ENCODE measurements around the gene ALK.

Gene ALK

DNA sequence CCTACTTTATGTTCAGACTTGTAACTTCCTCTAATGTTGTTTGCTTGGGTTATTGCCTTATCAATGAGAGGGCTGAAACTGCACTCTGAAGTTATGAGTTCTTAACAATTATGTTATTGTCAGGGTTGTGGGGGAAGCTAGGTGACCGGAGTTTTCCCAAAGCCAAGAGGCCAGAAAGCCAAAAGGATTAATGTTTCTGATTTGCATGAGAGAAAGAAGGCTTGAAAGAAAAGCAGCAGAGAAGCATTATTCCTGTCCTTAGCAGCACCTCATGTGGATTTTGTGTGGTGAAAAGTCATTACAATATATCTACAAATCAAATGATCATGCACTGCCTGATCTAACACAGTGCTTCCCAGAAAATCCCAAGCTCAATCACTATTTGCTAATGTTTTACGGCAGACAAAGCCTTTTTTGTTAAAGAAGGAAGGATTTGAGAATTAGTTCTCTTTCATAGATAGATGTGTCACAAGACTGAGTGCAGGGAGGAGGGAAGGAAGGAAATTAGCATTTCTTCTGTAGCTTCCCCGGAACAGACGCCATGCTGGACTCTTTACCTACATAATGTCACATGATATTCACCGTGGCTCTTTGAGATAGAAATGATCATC lies 203.2 kb downstream of the ALK start:
- DNase-seq (ENCODE audit: low read depth in 2 of 2), result no peak

DNA sequence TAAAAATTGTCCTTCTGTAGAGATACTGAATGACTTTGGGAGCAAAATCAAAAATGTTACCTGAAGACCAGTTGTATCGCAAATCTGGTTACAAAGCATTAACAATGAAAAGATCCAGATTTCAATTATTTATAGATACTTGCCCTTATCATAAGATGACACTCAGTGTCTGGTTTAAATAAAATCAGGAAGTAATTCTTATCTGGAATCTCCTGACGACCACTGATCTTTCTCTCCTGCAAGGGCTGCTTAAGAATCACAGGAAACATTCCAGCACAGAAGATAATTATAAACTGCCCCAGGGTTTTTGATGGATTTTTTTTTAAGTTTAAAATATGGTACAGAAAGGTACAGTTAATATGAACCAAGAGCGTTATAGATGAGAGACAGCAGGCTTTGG lies 205.7 kb downstream of the ALK start:
- no peak for DNase-seq (ENCODE audit: low read depth in 2 of 2)

DNA sequence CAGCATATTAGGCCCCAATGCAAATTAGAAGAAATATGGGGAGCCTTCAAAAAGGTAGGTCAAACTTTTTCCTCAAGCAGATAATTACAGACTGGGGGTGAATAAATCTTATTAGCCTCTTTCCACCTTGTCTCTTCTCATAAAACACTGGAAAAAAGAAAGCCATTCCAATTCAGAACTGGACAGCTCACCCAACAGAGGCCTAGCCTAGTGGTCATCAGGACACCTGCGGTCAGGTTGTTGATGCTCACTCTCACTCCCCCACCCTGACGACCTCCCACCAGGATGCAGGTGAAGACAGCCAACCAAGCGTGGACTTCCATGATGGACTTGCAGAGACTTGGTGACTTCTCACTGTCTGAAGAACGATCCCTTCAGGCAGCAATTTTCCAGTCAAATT lies 207.1 kb downstream of the ALK start:
- DNase-seq (ENCODE audit: low read depth in 2 of 2), result no peak

DNA sequence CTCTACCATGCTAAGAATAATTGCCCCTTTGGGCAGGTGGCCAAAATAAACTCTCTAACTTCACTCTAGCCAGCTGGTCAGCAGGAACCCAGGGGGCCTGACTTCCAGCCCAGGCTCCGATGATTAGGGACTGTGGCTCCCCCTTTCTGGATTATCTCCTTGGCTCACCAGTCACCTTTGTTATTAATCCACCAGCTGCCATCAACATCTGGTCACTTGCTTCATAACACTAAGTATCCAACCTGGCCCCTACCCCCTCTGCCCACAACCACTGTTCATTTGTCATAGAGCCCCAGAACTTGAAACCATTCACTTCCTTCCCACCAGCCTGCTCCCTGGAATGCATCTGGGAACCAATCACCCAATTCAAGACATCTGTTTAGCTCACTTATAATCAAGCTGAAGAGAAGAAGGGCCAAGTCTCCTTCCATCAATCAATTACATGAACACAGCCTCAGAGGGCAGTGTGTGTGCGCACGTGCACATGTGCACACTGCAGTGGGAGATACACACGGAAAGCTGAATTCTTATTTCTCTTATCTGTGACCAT lies 215.1 kb downstream of the ALK start:
- DNase-seq (ENCODE audit: low read depth in 2 of 2), result no peak

DNA sequence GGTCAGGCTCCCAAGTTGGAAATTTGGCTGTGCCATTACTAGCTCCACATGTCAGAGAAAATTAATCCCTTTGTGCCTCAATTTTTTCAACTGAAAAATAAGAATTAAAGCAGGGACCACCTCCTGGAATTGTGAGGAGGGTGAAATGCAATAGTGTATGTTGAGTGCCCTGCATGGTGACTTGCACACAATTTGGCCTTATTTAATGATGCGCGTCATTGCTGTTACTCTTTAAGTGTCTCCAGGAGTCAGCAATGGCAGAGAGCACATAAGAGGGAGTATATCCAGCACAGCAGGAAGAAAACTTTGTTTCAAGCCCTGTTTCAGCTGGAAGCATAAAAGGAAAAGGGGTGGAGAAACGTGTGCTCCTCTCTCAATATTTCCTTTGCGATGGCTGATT lies 215.8 kb downstream of the ALK start:
- DNase-seq (ENCODE audit: low read depth in 2 of 2), result no peak

DNA sequence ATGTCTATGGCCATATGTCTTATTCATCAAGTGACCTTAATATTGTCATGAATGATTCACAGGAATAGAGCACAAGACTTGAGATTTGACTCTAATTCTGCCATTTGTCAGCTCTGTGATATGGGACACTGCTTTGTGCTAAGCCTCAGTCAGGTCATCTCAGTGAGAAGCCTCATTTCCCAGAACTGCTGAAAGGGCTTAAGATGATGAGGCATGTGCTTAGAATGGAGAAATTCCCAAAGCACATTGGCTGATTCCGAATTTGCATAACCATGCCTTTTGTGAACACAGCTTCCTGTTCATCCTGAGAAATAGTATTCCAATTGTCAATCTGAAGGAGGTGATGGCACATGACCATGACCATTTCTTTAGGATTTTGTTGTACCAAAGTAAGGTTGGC lies 218.1 kb downstream of the ALK start:
- no peak for DNase-seq (ENCODE audit: low read depth in 2 of 2)

DNA sequence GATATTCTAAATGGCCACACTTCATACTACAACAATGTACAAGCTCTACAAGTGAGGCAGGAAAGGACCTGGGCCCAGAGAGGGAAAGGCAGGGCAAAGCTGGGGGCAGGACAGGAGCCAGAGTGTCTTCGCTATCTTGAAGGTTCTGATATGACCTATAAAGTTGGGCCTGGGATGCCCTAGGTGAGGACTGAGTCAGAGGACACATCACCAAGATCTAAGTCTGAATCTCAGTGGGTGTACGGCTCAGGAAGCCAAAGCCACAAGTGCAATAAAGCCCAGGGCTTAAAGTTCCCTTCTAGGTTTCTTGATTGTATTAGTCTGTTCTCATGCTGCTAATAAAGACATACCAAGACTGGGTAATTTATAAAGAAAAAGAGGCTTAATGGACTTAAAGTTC lies 219.1 kb downstream of the ALK start:
- DNase-seq (ENCODE audit: low read depth in 2 of 2), result no peak

DNA sequence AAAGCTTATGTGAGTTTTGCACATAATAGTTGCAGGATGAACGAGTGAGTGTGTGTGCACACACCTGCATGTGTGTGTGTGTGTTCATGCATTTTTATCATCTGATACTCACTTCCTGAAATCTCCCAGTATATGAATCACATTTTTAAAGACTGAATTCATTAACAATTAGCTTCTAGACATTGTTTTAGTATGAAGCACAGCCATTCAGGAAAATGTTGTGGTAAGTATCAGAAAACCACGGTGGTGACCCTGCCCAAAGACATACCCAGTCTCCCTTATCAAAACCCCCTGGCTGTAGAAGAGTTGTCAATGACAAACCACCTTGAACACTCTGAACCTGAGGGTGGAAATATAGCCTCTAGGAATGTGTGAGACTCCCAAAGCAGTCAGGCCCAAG lies 220.8 kb downstream of the ALK start:
- no peak for DNase-seq (ENCODE audit: low read depth in 2 of 2)

DNA sequence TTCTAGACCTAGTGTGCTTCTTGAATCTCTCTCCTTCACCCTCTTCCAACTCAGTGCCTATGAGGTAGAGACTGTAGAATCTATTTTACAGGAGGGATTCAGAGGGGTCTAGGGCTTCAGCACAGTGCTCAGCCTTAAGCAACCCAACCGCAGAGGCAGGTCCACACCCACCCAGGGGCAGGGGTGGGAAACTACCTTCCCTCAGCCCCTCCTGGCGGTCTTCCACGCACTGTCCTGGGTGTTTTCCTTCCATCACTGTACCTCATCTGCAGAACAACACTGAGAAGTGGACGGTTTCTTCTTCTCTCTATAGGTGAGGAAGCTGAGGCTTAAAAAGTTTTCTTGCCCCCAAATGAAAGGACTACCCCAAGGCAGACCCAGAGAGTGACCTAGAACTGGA lies 222.3 kb downstream of the ALK start:
- DNase-seq (ENCODE audit: low read depth in 2 of 2), result no peak

DNA sequence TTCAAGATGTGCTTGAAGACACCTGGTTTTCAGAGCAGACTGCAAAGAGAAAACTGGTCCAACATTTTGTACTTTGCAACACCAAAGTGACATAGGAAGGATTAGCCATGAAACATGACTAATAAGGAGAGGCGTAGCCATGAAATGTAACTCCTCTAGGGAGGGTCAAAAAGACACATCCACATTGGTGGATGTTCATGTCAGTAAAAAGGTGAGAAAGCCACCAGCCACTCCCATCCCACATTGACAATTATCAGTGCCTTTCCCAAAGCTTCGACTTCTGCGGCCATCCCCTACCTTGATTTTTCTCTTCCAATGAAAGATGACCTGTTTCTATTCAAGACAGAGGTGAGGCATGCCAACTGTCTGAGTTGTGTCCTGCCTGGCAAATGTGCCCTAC lies 223.2 kb downstream of the ALK start:
- no peak for DNase-seq (ENCODE audit: low read depth in 2 of 2)

DNA sequence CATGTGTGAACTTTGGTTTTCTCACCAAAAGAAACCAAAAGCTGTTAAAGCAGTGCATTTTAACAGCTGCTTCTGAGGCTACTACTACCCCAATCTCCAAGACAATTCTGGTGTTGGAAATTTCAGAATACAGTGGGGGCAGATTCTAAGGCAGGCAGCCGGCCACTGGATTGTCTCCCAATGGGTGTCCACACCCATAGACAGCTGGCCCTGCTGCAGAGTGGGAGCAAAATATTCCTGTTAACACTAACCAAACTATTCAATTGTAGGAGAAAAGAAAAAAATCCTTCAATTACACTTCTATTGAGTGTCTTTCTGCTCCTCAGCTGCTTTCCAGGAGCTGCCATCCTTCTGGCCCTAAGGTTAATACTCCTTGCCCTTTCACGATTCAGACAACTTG lies 223.7 kb downstream of the ALK start:
- DNase-seq (ENCODE audit: low read depth in 2 of 2), result no peak

DNA sequence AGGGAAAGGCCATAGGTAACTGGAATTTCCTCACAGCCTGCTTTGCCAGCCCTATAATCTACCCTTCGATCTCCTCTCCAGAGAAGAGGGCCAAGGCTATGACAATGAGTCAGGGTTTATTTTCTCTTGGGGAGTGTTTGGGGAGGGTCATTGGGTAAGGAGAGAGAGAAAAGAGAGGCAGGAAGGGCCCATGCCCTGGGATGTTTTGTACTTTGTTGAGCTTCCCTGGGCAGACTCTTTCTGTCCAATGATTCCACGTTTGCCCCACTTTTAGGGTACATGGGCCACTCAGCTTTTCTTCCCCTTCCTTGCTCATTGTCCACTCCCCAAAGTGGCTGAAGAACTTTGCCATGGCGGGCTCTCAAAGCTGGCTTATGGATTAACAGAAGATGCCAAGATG lies 224.2 kb downstream of the ALK start:
- no peak for DNase-seq (ENCODE audit: low read depth in 2 of 2)

DNA sequence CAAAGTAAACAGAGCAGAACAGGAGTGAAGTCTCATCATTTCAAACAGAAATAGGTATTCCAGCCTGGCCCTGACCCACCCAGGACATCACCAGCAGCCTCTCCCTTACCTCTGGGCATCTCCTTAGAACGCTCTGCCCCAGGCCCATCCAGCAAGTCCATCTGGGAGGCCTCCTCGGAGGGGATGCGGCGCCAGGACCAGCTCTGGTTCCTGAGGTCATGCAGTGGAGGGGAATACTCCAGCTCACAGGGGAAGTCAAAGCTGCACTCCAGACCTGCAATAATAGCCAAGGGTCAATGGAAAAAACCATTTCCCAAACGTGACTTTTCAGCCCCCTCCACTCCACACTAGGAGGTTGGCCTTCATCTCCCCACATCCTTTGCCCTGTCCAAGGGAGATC lies 226.6 kb downstream of the ALK start:
- no peak for DNase-seq (ENCODE audit: low read depth in 2 of 2)

DNA sequence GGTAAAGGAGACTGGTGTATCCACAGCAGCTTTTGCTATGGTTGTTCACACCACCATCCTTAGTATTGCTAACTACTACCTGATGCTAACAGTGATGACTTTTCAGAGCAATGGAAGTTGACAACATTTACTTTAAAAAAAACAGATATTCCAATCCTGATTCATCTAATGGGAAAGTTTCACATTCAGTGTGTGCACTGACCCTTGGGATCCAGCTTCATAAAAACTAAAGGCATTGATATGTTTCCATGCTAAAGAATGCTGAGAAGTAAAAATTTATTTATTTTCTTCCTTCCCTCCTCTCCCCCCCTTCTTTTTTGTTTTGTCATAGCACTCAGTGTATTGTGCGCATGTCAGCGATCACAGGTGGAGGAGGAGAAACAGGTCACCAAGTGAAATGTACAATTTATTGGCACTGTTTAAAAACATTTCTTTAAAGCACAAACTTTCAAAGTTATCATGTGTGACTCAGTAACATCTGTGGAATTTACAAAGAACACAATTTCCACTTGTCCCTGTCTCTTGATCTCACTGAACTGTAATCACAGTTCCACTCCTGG lies 229.9 kb downstream of the ALK start:
- no peak for DNase-seq (ENCODE audit: low read depth in 2 of 2)

DNA sequence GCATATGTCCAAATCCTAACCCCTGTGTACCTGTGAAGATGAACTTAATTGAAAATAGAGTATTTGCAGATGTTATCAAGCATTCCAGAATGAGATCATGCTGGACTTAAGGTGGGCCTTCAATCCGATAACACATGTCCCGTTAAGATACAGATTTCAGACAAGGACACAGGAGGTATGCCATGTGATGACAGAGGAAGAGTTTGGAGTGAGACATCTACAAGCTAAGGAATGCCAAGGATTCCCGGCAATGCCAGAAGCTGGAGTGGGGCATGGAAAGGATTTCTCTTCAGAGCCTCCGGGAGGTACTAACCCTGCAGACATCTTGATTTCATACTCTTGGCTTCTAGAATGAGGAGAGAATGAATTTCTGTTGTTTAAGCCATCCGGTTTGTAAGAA lies 231.7 kb downstream of the ALK start:
- DNase-seq (ENCODE audit: low read depth in 2 of 2), result no peak

DNA sequence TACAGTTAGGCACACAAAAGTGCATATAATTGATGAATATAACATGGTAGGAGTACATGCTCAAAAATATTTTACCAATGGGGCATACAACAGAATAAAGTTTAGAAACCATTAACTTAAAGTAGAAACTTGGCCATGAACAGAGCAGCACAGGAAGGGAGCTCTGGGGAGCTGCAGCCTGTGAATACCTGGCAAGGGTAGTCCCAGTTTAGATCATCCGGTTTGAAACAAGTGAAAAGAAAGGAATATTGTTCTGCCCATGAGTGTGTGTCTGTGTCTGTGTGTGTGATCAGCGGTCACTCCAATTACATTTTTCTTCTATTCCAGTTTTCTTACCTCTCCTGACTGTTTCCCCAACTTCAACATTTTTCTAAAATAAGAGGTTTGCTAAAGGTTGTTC lies 233.0 kb downstream of the ALK start:
- no peak for DNase-seq (ENCODE audit: low read depth in 2 of 2)

DNA sequence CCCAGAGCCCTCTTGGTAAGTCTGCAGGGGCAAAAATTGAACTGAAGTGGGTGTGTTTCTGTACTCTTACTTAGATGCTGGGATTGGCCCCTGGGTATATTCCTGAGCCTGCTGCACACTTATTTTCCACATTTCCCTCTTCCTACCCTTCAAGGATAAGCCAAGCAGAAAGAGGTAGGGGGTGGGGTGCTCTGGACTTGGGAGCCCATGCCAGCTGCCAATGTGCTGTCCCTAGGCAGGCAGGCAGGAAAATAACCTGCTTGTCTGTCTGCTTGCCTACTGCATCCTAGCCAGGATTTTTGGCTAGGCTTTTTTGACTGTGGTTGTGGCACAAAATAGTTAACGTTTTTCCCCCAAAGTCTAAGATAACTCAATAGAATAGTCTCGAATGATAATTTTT lies 234.3 kb downstream of the ALK start:
- no peak for DNase-seq (ENCODE audit: low read depth in 2 of 2)

DNA sequence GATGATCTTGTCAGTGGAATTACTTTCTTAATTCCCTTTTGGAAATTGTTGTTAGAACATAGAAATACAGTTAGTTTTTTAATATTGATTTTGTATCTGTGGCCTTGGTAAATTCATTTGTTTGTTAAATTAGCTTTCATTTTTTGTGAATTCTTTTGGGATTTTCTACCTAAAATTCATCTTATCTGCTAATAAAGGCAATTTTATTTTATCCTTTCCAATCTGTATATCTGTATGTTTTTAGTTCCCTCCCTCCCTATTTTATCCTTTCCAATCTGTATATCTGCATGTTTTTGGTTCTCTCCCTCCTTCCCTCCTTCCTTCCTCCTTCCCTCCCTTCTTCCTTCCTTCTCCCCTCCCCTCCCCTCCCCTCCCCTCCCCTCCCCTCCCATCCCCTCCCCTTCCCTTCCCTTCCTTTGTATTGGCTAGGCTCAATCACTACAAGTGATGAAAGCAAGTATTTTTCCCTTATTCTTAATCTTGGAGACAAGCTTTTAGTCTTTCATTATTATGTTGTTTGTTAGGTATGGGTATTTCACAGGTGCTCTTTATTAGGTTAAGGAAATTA lies 244.4 kb downstream of the ALK start:
- no peak for DNase-seq (ENCODE audit: low read depth in 2 of 2)

DNA sequence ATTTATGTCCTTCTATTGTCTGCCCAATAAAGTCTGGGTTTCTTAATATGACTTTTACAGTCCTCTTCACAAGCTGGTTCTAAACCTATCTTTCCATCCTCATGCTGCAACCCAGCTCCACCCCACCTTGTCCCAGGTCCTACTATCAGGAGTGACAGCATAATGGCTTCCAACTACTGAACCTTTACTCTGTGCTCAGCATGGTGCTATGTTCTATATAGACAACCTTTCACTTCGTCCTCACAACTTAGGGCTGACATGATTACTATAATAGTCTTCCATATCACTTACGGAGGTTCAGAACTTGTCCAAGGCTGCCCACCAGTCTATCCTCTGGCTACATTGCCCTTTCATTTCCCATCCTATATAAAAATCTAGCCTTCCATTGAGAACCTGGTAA lies 256.8 kb downstream of the ALK start:
- no peak for DNase-seq (ENCODE audit: low read depth in 2 of 2)

DNA sequence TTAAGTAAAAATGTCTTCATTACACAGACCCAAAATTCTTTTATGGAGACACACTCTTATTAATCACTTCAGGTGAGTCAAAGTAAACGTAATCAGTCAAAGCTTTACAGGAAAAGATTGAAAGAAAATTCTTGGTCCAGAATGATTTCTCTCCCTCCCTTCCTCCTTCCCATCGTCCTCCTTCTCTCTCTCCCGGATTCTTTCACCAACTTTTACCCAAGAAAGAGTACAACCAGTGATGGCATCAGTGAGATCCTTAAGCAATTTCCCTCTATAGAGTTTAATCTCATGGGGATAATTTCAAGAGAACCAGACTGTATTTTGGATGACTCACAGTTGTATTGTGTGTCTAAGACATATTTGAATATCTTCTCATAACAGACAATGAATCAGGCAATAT lies 258.1 kb downstream of the ALK start:
- no peak for DNase-seq (ENCODE audit: low read depth in 2 of 2)

DNA sequence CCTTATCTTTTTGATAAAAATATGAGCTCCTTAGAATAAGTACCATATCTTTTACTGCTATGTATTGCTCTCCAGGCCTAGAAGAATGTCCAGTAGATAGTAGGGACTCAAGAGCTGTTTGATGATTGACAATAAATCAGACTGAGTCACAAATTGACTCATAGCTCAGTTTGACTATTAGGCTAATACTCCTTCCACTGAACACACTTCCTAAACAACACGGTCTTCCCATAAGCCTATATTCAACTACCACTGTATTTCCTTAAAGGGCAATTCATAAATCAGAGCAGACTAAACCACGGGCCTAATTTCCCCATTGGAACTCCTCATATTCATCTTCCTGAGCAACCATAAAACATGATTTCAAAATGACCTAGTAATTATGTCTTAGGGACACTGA lies 258.5 kb downstream of the ALK start:
- no peak for DNase-seq (ENCODE audit: low read depth in 2 of 2)

DNA sequence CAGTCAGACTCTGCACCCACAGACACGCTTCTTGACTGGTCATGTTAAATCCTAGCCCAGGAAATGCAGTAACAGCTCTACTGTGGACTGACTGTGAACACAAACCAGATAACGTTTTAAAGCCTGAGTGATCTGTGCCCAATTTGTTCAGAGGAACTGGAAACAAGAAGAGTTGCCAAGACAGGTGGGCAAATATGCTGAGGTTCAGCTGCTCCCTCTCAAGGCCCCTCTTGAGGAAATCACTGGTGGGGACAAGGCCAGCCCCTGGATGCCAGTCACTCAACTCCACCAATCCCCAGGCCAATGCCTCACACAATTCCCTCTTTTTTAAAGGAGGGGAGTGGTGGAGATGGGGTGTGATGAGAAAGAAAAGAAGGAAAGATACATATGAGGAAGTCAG lies 261.2 kb downstream of the ALK start:
- no peak for DNase-seq (ENCODE audit: low read depth in 2 of 2)

DNA sequence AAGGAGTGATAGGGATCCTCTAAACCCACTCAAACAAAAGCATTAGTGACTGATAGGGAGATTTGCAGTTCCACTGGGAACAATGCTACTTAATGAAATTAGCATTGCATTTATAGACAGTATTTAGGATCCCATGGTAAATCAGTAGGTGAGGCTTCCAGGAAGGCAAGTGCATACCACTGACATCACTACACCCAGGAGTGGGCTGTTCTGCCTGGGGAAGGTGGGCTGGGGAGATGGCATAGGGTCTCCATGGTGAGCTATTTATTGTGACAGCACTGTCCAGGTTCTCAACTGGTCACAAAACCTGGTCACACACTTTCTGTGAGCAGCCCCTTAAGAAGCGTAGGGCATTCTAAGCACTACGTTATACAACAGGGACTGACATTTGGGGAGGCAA lies 262.2 kb downstream of the ALK start:
- DNase-seq (ENCODE audit: low read depth in 2 of 2), result no peak

DNA sequence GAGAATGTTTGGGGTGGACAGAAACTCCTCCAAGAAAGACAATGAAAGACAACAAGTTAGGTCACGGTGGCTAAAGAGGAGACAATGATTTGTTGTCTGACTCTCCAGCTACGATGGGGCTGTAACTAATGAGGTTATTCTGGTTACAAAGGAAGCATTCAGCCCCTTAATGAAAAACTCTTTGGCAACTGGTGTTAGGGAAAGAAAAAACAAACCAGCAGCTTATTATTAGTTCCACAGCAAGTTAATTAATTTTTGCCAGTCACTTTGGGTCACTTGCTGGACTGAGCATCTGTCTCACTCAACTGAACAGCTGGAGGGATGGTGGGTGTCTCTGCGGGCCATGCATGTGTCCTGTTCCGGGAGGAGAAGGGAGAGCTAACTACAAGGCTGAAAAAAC lies 263.7 kb downstream of the ALK start:
- DNase-seq (ENCODE audit: low read depth in 2 of 2), result no peak

All from stimulated activated CD4-positive, alpha-beta T cell treated with anti-CD3 and anti-CD28 coated beads, Interleukin-12 subunit alpha, Interleukin-12 subunit beta, amount 100 ng/mL, for 24 hours (primary cell).